Astrocyte of the spinal cord (primary cell): Measurements from ENCODE around the gene NLGN1.

Source experiments
- DNase-seq: peaks from one replicate; pipeline ENCODE4 v3.0.0; 2011; ENCODE audit warnings: low read depth, low spot score
- H3K4me3 ChIP-seq: 2 replicates; pipeline ENCODE4 v1.5.1; 2011; ENCODE audit warnings: low read depth, mild to moderate bottlenecking, low read length, moderate library complexity
- in situ Hi-C: cut with HindIII; loops from 2 replicates; pipeline ENCODE4 v1.10.0; 2017; ENCODE audit warnings: low sequenced_read_pairs
- TF ChIP-seq, protein P1 (sequence below): IDR thresholded peaks from 2 replicates; pipeline ENCODE4 v1.5.1; 2012; ENCODE audit warnings: low read depth, mild to moderate bottlenecking, low read length, inconsistent platforms

NLGN1 gene

DNA sequence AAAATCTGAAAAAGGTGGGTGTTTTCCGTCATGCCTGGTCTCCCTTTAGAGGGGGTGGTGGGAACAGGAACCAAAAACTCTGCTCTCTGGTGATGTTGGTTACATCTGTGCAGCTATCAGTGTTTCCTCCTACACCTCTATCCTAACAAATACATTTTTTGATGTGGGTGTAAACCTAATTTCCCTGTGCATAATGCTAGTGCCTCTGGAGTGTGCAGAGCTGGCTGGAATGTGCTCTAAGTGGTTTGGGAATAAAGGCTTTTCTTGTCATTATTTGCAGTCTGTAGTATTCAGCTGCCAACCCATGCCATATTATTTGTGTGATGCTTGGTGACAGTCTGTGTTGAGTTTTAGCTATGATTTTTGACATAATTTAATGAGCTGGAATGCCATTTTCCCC lies 547.6 kb downstream of the NLGN1 start:
- in situ Hi-C loops = no loop called here
- no peak overlapping the region for H3K4me3 ChIP-seq

DNA sequence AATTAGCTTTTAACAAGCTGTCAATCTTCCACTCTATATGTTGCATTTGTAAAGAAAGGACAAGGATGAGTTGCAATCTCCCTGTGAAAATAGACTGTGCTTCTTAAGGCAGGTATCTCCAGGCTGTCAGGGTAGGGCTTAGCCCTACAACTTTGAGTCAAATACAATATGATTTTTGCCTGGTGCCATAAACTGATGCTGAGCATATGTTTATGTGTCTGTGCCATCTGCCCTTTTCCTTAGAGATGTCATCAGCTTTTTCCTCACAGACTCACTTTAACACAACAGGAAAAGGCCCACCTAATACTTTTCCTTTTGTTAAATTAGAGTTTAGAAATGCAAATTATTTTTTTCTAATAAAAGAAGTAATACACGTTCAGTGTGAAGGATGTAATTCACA lies 548.3 kb downstream of the NLGN1 start:
- no peak for DNase-seq
- in situ Hi-C loops = no loop called here
- TF ChIP-seq, protein P1, sequence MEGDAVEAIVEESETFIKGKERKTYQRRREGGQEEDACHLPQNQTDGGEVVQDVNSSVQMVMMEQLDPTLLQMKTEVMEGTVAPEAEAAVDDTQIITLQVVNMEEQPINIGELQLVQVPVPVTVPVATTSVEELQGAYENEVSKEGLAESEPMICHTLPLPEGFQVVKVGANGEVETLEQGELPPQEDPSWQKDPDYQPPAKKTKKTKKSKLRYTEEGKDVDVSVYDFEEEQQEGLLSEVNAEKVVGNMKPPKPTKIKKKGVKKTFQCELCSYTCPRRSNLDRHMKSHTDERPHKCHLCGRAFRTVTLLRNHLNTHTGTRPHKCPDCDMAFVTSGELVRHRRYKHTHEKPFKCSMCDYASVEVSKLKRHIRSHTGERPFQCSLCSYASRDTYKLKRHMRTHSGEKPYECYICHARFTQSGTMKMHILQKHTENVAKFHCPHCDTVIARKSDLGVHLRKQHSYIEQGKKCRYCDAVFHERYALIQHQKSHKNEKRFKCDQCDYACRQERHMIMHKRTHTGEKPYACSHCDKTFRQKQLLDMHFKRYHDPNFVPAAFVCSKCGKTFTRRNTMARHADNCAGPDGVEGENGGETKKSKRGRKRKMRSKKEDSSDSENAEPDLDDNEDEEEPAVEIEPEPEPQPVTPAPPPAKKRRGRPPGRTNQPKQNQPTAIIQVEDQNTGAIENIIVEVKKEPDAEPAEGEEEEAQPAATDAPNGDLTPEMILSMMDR = no peak
- H3K4me3 ChIP-seq = no peak overlapping the region

More for the DNA sequence above, 547.6 kb downstream of the NLGN1 start:
- no peak for DNase-seq
- TF ChIP-seq, protein P1 = no peak

DNA sequence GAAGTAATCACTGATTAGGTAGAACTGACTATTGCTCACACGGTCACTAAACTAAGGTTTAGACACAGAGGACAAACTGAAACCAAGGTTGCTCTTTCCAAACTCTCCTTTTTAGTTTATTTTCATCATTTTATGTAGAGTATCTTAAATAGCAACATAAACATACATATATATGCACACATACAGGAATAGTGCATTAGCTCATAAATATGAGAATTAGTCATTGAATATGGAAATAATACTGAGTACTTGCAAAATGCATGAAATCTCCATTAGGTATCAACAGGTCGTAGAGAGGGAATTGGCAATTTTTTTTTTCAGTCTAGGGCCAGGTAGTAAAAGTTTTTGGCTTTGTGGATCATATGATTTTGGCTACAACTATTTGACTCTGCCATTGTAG lies 557.1 kb downstream of the NLGN1 start:
- DNase-seq = no peak

DNA sequence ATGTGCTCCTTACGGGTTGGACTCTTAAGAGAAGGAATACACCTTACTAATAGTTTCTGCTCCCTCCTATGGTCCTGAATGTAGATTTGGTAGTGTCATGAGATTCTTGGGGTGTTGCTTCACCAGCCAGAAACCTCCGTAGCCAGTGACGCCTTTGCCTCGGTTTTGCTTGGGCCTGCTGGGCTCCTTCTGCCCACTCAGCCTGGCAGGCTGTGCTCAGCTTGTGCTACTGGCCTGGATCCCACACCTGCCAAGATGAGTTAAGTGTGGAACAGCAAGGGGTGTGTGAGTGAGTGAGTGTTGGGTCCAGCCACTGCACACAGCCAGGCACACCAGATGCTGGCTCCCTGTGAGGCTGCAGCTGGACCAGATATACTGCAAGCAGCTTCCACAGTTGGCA lies 560.1 kb downstream of the NLGN1 start:
- in situ Hi-C loops = no loop called here

More for the DNA sequence above, 557.1 kb downstream of the NLGN1 start:
- TF ChIP-seq, protein P1 = no peak
- in situ Hi-C loops = no loop called here
- no peak overlapping the region for H3K4me3 ChIP-seq

DNA sequence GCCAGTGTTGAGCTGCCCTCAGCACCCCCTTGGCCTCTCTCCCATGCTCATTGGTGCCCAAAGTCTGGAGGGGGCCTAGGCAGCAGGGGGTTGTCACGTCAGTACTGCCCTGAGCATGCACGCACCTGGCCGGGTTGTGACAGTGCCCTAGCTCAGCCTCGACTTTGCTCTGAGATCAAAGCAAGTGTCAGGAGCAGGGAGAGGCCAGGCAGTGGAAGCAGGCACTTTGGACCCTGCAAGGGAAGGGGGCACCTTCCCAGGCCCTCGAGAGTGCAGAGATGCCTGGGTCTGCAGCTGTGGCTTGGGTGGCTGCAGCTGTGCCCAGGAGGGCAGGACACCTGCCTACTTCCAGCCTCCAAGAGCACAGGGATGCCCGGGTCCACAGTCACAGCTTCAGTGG lies 561.3 kb downstream of the NLGN1 start:
- in situ Hi-C loops = no loop called here
- TF ChIP-seq, protein P1 = no peak
- DNase-seq = no peak
- H3K4me3 ChIP-seq = no peak overlapping the region

More for the DNA sequence above, 560.1 kb downstream of the NLGN1 start:
- no peak for DNase-seq
- H3K4me3 ChIP-seq = no peak overlapping the region
- TF ChIP-seq, protein P1 = no peak

DNA sequence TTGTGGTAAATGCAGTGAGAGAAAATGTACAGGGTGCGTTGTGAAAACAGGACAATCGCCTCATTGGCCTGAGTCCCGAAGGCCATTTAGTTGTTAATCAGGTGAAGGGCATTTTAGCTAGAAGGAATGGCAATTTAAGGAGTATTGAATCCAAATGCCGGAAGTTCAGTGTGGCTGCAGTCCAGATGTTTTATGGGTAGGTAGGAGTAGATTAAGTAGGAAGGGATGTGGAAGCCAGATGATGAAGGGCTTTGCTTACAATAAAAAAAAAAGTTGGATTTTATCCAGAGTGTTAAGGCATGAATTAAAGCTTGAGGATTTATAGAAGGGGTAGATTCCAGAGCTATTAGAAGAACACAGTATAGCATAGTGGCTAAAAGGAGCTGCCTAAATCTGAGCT lies 572.7 kb downstream of the NLGN1 start:
- no peak for DNase-seq
- in situ Hi-C loops = no loop called here
- TF ChIP-seq, protein P1 = no peak
- no peak overlapping the region for H3K4me3 ChIP-seq

DNA sequence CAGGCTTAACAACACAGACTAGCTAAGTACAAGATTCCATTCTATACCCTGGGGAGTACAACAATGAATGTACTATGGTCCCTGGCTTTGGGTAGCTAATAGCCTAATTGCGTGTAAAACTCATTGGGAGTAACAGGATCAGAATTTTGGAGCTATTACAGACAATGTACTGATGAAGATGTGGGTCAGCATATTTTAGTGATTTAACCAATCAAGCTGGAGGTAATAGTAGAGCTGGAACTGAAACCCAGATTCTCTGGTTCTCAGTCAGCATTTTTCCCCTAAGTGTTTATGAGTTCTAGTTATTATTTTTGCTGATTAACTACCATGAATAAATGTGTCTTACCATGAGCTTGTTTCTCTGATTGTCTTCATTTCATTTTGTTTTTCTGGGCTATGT lies 578.7 kb downstream of the NLGN1 start:
- no peak overlapping the region for H3K4me3 ChIP-seq
- in situ Hi-C loops = no loop called here
- DNase-seq = no peak
- TF ChIP-seq, protein P1 = no peak
